ENCODE measurements around the gene TMEM117.
A peak's percentile ranks its signal among the peaks of the same experiment; 100 is the strongest.

TMEM117 gene

DNA sequence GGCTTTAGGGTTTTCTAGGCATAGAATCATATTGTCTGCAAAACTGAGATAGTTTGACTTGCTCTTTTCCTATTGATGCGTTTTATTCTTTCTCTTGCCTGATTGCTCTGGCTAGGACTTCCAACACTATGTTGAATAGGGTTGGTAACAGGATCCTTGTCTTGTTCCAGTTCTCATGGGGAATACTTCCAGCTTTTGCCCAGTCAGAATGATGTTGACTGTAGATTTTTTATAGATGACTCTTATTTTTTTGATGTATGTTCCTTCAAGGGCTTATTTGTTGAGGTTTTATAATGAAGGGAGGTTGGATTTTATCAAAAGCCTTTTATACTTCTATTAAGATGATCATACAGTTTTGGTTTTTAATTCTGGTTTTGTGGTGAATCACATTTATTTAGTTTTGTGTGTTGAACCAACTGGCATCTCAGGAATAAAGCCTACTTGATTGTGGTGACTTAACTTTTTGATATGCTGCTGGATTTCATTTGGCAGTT lies 478.2 kb downstream of the TMEM117 start:
- H3K4me2 ChIP-seq (ENCODE audit: low read length) = no peak overlapping the region
- no peaks in the 10 kb centered on the region for H3K36me3 ChIP-seq (ENCODE audit: control insufficient read depth, low read length)
- H3K27me3 ChIP-seq (ENCODE audit: control insufficient read depth, low read length) = no peaks in the 10 kb centered on the region
- H3K9me2 ChIP-seq (replicated peaks; ENCODE audit: control insufficient read depth, low read length) = no peaks in the 10 kb centered on the region
- H3K79me2 ChIP-seq (ENCODE audit: control insufficient read depth, low read length) = no peaks in the 10 kb centered on the region
- H3K4me1 ChIP-seq (ENCODE audit: control insufficient read depth, low read length) = no peaks in the 10 kb centered on the region
- no peaks in the 10 kb centered on the region for H3K9me3 ChIP-seq (ENCODE audit: control insufficient read depth, insufficient read depth, low read length)
- H3K27ac ChIP-seq (ENCODE audit: low read depth, low read length) = no peak overlapping the region
- TF ChIP-seq, protein P1, sequence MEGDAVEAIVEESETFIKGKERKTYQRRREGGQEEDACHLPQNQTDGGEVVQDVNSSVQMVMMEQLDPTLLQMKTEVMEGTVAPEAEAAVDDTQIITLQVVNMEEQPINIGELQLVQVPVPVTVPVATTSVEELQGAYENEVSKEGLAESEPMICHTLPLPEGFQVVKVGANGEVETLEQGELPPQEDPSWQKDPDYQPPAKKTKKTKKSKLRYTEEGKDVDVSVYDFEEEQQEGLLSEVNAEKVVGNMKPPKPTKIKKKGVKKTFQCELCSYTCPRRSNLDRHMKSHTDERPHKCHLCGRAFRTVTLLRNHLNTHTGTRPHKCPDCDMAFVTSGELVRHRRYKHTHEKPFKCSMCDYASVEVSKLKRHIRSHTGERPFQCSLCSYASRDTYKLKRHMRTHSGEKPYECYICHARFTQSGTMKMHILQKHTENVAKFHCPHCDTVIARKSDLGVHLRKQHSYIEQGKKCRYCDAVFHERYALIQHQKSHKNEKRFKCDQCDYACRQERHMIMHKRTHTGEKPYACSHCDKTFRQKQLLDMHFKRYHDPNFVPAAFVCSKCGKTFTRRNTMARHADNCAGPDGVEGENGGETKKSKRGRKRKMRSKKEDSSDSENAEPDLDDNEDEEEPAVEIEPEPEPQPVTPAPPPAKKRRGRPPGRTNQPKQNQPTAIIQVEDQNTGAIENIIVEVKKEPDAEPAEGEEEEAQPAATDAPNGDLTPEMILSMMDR (IDR thresholded peaks at IDR 0.05; ENCODE audit: low read depth, low read length, poor library complexity, severe bottlenecking) = no peak
- TF ChIP-seq EZH2phosphoT487 (IDR thresholded peaks at IDR 0.05; ENCODE audit: borderline replicate concordance, low read length) = no peak
- H3K4me3 ChIP-seq (ENCODE audit: low read length) = no peak overlapping the region
- no peaks in the 10 kb centered on the region for H4K20me1 ChIP-seq (ENCODE audit: control insufficient read depth, insufficient read depth, low read depth, low read length)
- H3F3A ChIP-seq (ENCODE audit: control insufficient read depth, insufficient read depth) = no peaks in the 10 kb centered on the region

DNA sequence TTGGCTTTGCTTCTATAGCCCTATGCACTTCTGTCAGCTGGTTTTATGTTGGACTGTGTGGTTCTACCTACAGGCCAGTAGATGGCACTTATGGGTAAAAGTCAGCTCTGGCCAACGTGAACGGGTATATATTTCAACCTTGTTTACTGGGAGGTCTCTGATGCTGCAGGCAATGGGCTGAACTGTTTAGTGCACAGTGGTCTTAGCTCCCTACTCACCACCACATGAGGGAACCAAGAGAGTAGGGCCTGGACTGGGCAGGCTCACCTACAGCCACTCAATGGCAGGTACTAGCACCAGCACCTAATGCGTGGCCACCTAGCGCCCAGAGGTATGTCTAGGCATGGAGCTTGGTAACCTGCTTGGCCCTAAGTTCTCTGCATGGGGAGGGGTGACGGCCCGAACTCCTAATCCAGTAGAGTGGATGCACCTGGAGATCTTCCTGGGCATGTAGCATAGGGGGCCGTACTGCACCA lies 481.8 kb downstream of the TMEM117 start:
- H3K27ac ChIP-seq (ENCODE audit: low read depth, low read length) = no peak overlapping the region
- no peak overlapping the region for H3K4me3 ChIP-seq (ENCODE audit: low read length)
- H3K27me3 ChIP-seq (ENCODE audit: control insufficient read depth, low read length) = no peaks in the 10 kb centered on the region
- H3K9me2 ChIP-seq (replicated peaks; ENCODE audit: control insufficient read depth, low read length) = no peaks in the 10 kb centered on the region
- TF ChIP-seq, protein P1 (IDR thresholded peaks at IDR 0.05; ENCODE audit: low read depth, low read length, poor library complexity, severe bottlenecking) = peak; percentile 54
- TF ChIP-seq EZH2phosphoT487 (IDR thresholded peaks at IDR 0.05; ENCODE audit: borderline replicate concordance, low read length) = no peak
- no peaks in the 10 kb centered on the region for H3K4me1 ChIP-seq (ENCODE audit: control insufficient read depth, low read length)
- no peaks in the 10 kb centered on the region for H3K9me3 ChIP-seq (ENCODE audit: control insufficient read depth, insufficient read depth, low read length)
- H4K20me1 ChIP-seq (ENCODE audit: control insufficient read depth, insufficient read depth, low read depth, low read length) = no peaks in the 10 kb centered on the region
- no peak overlapping the region for H3K4me2 ChIP-seq (ENCODE audit: low read length)
- no peaks in the 10 kb centered on the region for H3F3A ChIP-seq (ENCODE audit: control insufficient read depth, insufficient read depth)
- H3K36me3 ChIP-seq (ENCODE audit: control insufficient read depth, low read length) = no peaks in the 10 kb centered on the region
- no peaks in the 10 kb centered on the region for H3K79me2 ChIP-seq (ENCODE audit: control insufficient read depth, low read length)

DNA sequence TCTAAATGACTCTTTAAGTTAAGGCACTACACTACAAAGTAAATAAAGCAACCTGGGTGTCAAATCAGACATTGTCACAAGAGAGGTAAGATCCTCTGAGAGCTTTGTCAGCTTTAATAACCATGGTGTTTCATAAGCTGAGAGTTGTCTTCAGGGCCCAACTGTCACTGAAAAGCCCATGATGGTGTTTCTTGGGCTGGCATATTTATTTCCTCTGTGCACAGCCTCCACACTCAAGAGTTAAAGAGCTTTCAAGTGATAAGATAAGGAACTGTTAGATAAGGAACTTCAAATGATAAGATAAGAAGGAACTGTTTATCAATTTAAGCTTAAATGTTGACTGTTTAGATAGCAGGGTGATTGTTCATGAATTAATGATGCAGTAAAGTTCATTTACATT lies 495.4 kb downstream of the TMEM117 start:
- no peaks in the 10 kb centered on the region for H4K20me1 ChIP-seq (ENCODE audit: control insufficient read depth, insufficient read depth, low read depth, low read length)
- H3K4me3 ChIP-seq (ENCODE audit: low read length) = no peak overlapping the region
- no peaks in the 10 kb centered on the region for H3K36me3 ChIP-seq (ENCODE audit: control insufficient read depth, low read length)
- TF ChIP-seq, protein P1 (IDR thresholded peaks at IDR 0.05; ENCODE audit: low read depth, low read length, poor library complexity, severe bottlenecking) = no peak
- no peak for TF ChIP-seq EZH2phosphoT487 (IDR thresholded peaks at IDR 0.05; ENCODE audit: borderline replicate concordance, low read length)
- no peaks in the 10 kb centered on the region for H3K4me1 ChIP-seq (ENCODE audit: control insufficient read depth, low read length)
- H3K4me2 ChIP-seq (ENCODE audit: low read length) = no peak overlapping the region
- no peaks in the 10 kb centered on the region for H3K27me3 ChIP-seq (ENCODE audit: control insufficient read depth, low read length)
- H3K79me2 ChIP-seq (ENCODE audit: control insufficient read depth, low read length) = no peaks in the 10 kb centered on the region
- H3F3A ChIP-seq (ENCODE audit: control insufficient read depth, insufficient read depth) = no peaks in the 10 kb centered on the region
- no peak overlapping the region for H3K27ac ChIP-seq (ENCODE audit: low read depth, low read length)
- no peaks in the 10 kb centered on the region for H3K9me3 ChIP-seq (ENCODE audit: control insufficient read depth, insufficient read depth, low read length)
- no peaks in the 10 kb centered on the region for H3K9me2 ChIP-seq (replicated peaks; ENCODE audit: control insufficient read depth, low read length)
